Caco-2 (cell line): ENCODE data around the gene NAP1L4. TPM values are rescaled to one million over a fixed set of nuclear protein-coding genes. Genes with fewer than 3 reads are reported as not detected.

Experiments
- BruUV-seq: library from RNA; stranded (reverse); fragments of 400-500 nt; replicated peaks from 2 replicates; lab custom pipeline; 2021; lab: Mats Ljungman, UMichigan
- CTCF ChIA-PET: fragments of 300-600 bp; sonication (Branson Sonifier 250); formaldehyde crosslinking; loops from one replicate; lab custom pipeline; 2022; ENCODE audit warnings: antibody characterized with exemption; lab: Charles Lee
- POLR2A ChIA-PET: fragments of 300-600 bp; sonication (Branson Sonifier 250); formaldehyde crosslinking; loops from one replicate; lab custom pipeline; 2022; ENCODE audit warnings: antibody characterized with exemption; lab: Charles Lee
- DNase-seq, 2 experiments: peaks; one replicate each; pipeline versions ENCODE4 v3.0.0 to v3.0.0-alpha.2; 2020 to 2022
- H3K27me3 ChIP-seq: replicated peaks from 2 replicates; pipeline ENCODE4 v1.6.0; 2011; ENCODE audit warnings: low read length; ENCODE audit not compliant: control insufficient read depth, insufficient read depth
- H3K36me3 ChIP-seq: 2 replicates; pipeline ENCODE4 v1.5.1; 2011; ENCODE audit warnings: low read length; ENCODE audit not compliant: control insufficient read depth, insufficient read depth
- H3K4me1 ChIP-seq: fragments of 250-450 bp; sonication (Bioruptor Pico); 2 replicates; pipeline ENCODE4 v1.5.1; 2020; ENCODE audit warnings: mild to moderate bottlenecking
- H3K4me3 ChIP-seq: 2 replicates; pipeline ENCODE4 v1.5.1; 2011; ENCODE audit warnings: low read depth, mild to moderate bottlenecking, control low read depth, low read length
- H3K9me3 ChIP-seq: fragments of 250-450 bp; sonication (Bioruptor Pico); 2 replicates; pipeline ENCODE4 v1.5.1; 2020; ENCODE audit warnings: mild to moderate bottlenecking, moderate library complexity
- H3K27ac Mint-ChIP-seq: one replicate; pipeline ENCODE4 v1.8.0; 2022; ENCODE audit warnings: mixed read lengths; ENCODE audit not compliant: unreplicated experiment
- H3K27me3 Mint-ChIP-seq: one replicate; pipeline ENCODE4 v1.8.0; 2022; ENCODE audit warnings: mixed read lengths; ENCODE audit not compliant: insufficient read depth, unreplicated experiment
- H3K36me3 Mint-ChIP-seq: one replicate; pipeline ENCODE4 v1.8.0; 2022; ENCODE audit warnings: mild to moderate bottlenecking, mixed read lengths; ENCODE audit not compliant: insufficient read depth, unreplicated experiment
- H3K4me1 Mint-ChIP-seq: one replicate; pipeline ENCODE4 v1.8.0; 2022; ENCODE audit warnings: low read depth, mixed read lengths; ENCODE audit not compliant: unreplicated experiment
- H3K4me3 Mint-ChIP-seq: one replicate; pipeline ENCODE4 v1.8.0; 2022; ENCODE audit warnings: mild to moderate bottlenecking, moderate library complexity, mixed read lengths; ENCODE audit not compliant: unreplicated experiment
- H3K9me3 Mint-ChIP-seq: one replicate; pipeline ENCODE4 v1.8.0; 2022; ENCODE audit warnings: mixed read lengths; ENCODE audit not compliant: unreplicated experiment
- intact Hi-C: fragments of 100-400 bp; cut with micrococcal nuclease; formaldehyde crosslinking; loops from one replicate; pipeline ENCODE4 v1.10.0; 2022; ENCODE audit not compliant: unreplicated experiment
- total RNA-seq: library from RNA; stranded (reverse); gene quantifications from 2 replicates; pipeline ENCODE4 v1.2.3, GENCODE V29; 2022
- TF ChIP-seq, protein P1 (sequence below), 2 experiments: fragments of 200-600 bp in 1 of 2; IDR thresholded peaks; 1 replicate in 1 of 2; 2 replicates in 1 of 2; pipeline versions ENCODE4 v1.5.1 to v1.8.0; 2011 to 2022; ENCODE audit warnings: antibody characterized with exemption in 1 of 2, control low read depth in 1 of 2, inconsistent platforms in 1 of 2, low read depth in 1 of 2, low read length in 1 of 2, mild to moderate bottlenecking in 1 of 2, moderate library complexity in 1 of 2; ENCODE audit not compliant: insufficient read depth in 1 of 2, severe bottlenecking in 1 of 2, unreplicated experiment in 1 of 2

Gene NAP1L4
- total RNA-seq, 1 experiment from 2014 or later = 215 TPM

GRCh38 chr11:3020011-3020410, 27.9 kb upstream of the NAP1L4 start:
- CTCF ChIA-PET = no interaction called here
- Histone ChIP-seq H3K9me3 (no peaks in the 10 kb centered on the region), H3K4me3 (no peak overlapping the region), H3K36me3 (peaks cover under 1% of the 10 kb centered on the region), H3K27me3 (no peaks in the 10 kb centered on the region), H3K4me1 (peaks cover 9% of the 10 kb centered on the region; the same call in 1 of the 2 replicates)
- Mint-ChIP-seq H3K4me1 (peaks cover 24% of the 10 kb centered on the region), H3K27me3 (no peaks in the 10 kb centered on the region), H3K9me3 (no peaks in the 10 kb centered on the region), H3K36me3 (peaks cover 88% of the 10 kb centered on the region), H3K4me3 (no peak overlapping the region), H3K27ac (no peak overlapping the region)
- no peak for DNase-seq
- POLR2A ChIA-PET = no interaction called here
- TF ChIP-seq, protein P1, sequence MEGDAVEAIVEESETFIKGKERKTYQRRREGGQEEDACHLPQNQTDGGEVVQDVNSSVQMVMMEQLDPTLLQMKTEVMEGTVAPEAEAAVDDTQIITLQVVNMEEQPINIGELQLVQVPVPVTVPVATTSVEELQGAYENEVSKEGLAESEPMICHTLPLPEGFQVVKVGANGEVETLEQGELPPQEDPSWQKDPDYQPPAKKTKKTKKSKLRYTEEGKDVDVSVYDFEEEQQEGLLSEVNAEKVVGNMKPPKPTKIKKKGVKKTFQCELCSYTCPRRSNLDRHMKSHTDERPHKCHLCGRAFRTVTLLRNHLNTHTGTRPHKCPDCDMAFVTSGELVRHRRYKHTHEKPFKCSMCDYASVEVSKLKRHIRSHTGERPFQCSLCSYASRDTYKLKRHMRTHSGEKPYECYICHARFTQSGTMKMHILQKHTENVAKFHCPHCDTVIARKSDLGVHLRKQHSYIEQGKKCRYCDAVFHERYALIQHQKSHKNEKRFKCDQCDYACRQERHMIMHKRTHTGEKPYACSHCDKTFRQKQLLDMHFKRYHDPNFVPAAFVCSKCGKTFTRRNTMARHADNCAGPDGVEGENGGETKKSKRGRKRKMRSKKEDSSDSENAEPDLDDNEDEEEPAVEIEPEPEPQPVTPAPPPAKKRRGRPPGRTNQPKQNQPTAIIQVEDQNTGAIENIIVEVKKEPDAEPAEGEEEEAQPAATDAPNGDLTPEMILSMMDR (IDR thresholded peaks at IDR 0.05; ENCODE audit: insufficient read depth in 1 of 2, low read depth in 1 of 2, low read length in 1 of 2, severe bottlenecking in 1 of 2, unreplicated experiment in 1 of 2) = no peak
- no TSS peak for BruUV-seq
- intact Hi-C loops = loop anchor here (5.0 kb wide), 2 partner anchors 43 to 72 kb away; no protein-coding TSS in a partner anchor

DNA sequence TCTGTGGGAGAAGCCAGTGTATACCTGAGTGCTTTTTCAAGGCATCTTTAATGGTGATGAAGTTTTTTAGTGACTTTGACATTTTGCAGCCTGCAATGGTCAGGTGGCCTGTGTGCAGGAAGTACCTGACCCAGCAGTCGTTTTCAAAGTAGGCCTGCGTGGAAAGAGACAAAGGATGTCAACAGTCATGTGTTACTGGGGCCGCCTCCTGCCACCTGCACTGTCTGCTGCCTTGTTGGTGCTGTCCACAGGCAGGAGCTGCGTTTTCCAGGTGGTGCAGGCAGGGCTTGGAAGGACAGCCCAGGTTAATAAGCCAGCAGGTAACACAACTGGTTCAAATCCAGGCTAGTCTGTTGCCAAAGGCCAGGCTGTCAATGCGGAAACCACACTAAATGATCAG, 26.5 kb upstream of the NAP1L4 start:
- POLR2A ChIA-PET = no interaction called here
- H3K36me3 ChIP-seq = peaks cover 1% of the 10 kb centered on the region
- Mint-ChIP-seq H3K27ac (no peak overlapping the region), H3K4me1 (peaks cover 20% of the 10 kb centered on the region), H3K36me3 (peaks cover 85% of the 10 kb centered on the region), H3K9me3 (no peaks in the 10 kb centered on the region), H3K27me3 (no peaks in the 10 kb centered on the region), H3K4me3 (no peak overlapping the region)
- no peaks in the 10 kb centered on the region for H3K27me3 ChIP-seq
- CTCF ChIA-PET = no interaction called here
- BruUV-seq = no TSS peak
- intact Hi-C loops = no loop called here
- no peak overlapping the region for H3K4me3 ChIP-seq
- TF ChIP-seq, protein P1 (IDR thresholded peaks at IDR 0.05; ENCODE audit: insufficient read depth in 1 of 2, low read depth in 1 of 2, low read length in 1 of 2, severe bottlenecking in 1 of 2, unreplicated experiment in 1 of 2) = no peak
- H3K9me3 ChIP-seq = no peaks in the 10 kb centered on the region
- DNase-seq = no peak
- peaks cover 9% of the 10 kb centered on the region; the same call in 1 of the 2 replicates for H3K4me1 ChIP-seq

DNA sequence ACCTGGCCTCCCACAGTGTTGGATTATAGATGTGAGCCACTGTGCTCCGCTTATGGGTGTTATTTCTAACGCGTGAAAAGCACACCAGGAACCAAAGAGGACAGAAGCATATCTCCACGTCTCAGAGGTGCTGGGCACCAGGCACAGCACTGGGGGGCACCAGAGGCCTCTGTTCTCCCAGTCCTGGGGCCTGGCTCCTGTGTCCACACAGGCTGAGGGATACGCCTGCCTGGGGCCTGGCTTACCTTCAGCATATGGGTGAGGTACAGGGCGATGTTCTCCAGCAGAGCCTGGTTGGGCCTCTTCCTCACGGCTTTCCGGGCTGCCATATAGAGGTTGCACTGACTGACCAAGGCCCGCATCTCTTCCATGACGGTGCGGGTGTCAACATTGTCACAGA, 24.7 kb upstream of the NAP1L4 start:
- no peaks in the 10 kb centered on the region for H3K9me3 ChIP-seq
- Mint-ChIP-seq H3K27ac (no peak overlapping the region), H3K4me1 (peaks cover 4% of the 10 kb centered on the region), H3K9me3 (no peaks in the 10 kb centered on the region), H3K27me3 (no peaks in the 10 kb centered on the region), H3K4me3 (no peak overlapping the region), H3K36me3 (peaks cover 85% of the 10 kb centered on the region)
- H3K4me3 ChIP-seq = no peak overlapping the region
- H3K36me3 ChIP-seq = peaks cover 3% of the 10 kb centered on the region
- intact Hi-C loops = no loop called here
- no TSS peak for BruUV-seq
- H3K27me3 ChIP-seq = no peaks in the 10 kb centered on the region
- TF ChIP-seq, protein P1 (IDR thresholded peaks at IDR 0.05; ENCODE audit: insufficient read depth in 1 of 2, low read depth in 1 of 2, low read length in 1 of 2, severe bottlenecking in 1 of 2, unreplicated experiment in 1 of 2) = no peak
- CTCF ChIA-PET = no interaction called here
- H3K4me1 ChIP-seq = peaks cover 9% of the 10 kb centered on the region; the same call in 1 of the 2 replicates
- DNase-seq = no peak
- POLR2A ChIA-PET = no interaction called here
